ENCODE results near the gene GTF3C2.

GTF3C2 gene

GRCh38 chr2:27379383-27379835, 22.8 kb upstream of the GTF3C2 start:
- Histone ChIP-seq H3K36me3 (ENCODE audit: control insufficient read depth in 5 of 5, insufficient read depth in 5 of 5, low read length in 5 of 5) (peaks cover 3 to 67% (median 67%) of the 10 kb centered on the region in 5 donors), H3K4me1 (ENCODE audit: control insufficient read depth in 5 of 5, insufficient read depth in 5 of 5, low read length in 5 of 5) (peaks cover 5 to 48% (median 36%) of the 10 kb centered on the region in 5 donors), H3K4me3 (ENCODE audit: low read depth in 1 of 5, low read length in 5 of 5) (peak overlapping the region; percentile 68 to 92 (median 76)), H3K9me3 (ENCODE audit: control insufficient read depth in 5 of 5, low read length in 5 of 5) (no peaks in the 10 kb centered on the region), H3K9ac (ENCODE audit: low read length in 5 of 5) (peak overlapping the region; percentile 77 to 92 (median 87)), H3K27me3 (ENCODE audit: control insufficient read depth in 5 of 5, insufficient read depth in 4 of 5, low read length in 5 of 5) (no peaks in the 10 kb centered on the region), H3K27ac (ENCODE audit: low read depth, low read length) (peak overlapping the region; percentile 90)

- Histone ChIP-seq H3K9me3 (ENCODE audit: control insufficient read depth in 5 of 5, low read length in 5 of 5) (no peaks in the 10 kb centered on the region), H3K4me1 (ENCODE audit: control insufficient read depth in 5 of 5, insufficient read depth in 5 of 5, low read length in 5 of 5) (peaks cover 5 to 48% (median 36%) of the 10 kb centered on the region in 5 donors), H3K27me3 (ENCODE audit: control insufficient read depth in 5 of 5, insufficient read depth in 4 of 5, low read length in 5 of 5) (no peaks in the 10 kb centered on the region), H3K27ac (ENCODE audit: low read depth, low read length) (no peak overlapping the region), H3K9ac (ENCODE audit: low read length in 5 of 5) (peak overlapping the region in 2 of 5 donors; percentile 77 to 92), H3K36me3 (ENCODE audit: control insufficient read depth in 5 of 5, insufficient read depth in 5 of 5, low read length in 5 of 5) (peaks cover 0 to 67% (median 67%) of the 10 kb centered on the region in 5 donors), H3K4me3 (ENCODE audit: low read depth in 1 of 5, low read length in 5 of 5) (peak overlapping the region in 1 of 5 donors; percentile 76)
Measured at GRCh38 chr2:27378809-27379290, 22.3 kb upstream of the GTF3C2 start.

- no peak overlapping the region for H3K9ac ChIP-seq (ENCODE audit: low read length in 5 of 5)
- H3K27ac ChIP-seq (ENCODE audit: low read depth, low read length), result no peak overlapping the region
- peaks cover 0 to 67% (median 65%) of the 10 kb centered on the region in 5 donors for H3K36me3 ChIP-seq (ENCODE audit: control insufficient read depth in 5 of 5, insufficient read depth in 5 of 5, low read length in 5 of 5)
Measured at GRCh38 chr2:27378096-27378808, 21.7 kb upstream of the GTF3C2 start.

GRCh38 chr2:27377618-27378095, 21.1 kb upstream of the GTF3C2 start:
- Histone ChIP-seq H3K36me3 (ENCODE audit: control insufficient read depth in 5 of 5, insufficient read depth in 5 of 5, low read length in 5 of 5) (peaks cover 0 to 70% (median 67%) of the 10 kb centered on the region in 5 donors), H3K4me1 (ENCODE audit: control insufficient read depth in 5 of 5, insufficient read depth in 5 of 5, low read length in 5 of 5) (peaks cover 5 to 50% (median 36%) of the 10 kb centered on the region in 5 donors), H3K27ac (ENCODE audit: low read depth, low read length) (no peak overlapping the region)

More at GRCh38 chr2:27378096-27378808, 21.7 kb upstream of the GTF3C2 start:
- Histone ChIP-seq H3K4me3 (ENCODE audit: low read depth in 1 of 5, low read length in 5 of 5) (no peak overlapping the region), H3K4me1 (ENCODE audit: control insufficient read depth in 5 of 5, insufficient read depth in 5 of 5, low read length in 5 of 5) (peaks cover 5 to 48% (median 36%) of the 10 kb centered on the region in 5 donors), H3K9me3 (ENCODE audit: control insufficient read depth in 5 of 5, low read length in 5 of 5) (no peaks in the 10 kb centered on the region), H3K27me3 (ENCODE audit: control insufficient read depth in 5 of 5, insufficient read depth in 4 of 5, low read length in 5 of 5) (no peaks in the 10 kb centered on the region)

GRCh38 chr2:27376866-27377617, 20.5 kb upstream of the GTF3C2 start:
- H3K27me3 ChIP-seq (ENCODE audit: control insufficient read depth in 5 of 5, insufficient read depth in 4 of 5, low read length in 5 of 5), result no peaks in the 10 kb centered on the region
- H3K27ac ChIP-seq (ENCODE audit: low read depth, low read length), result no peak overlapping the region
- no peak overlapping the region for H3K4me3 ChIP-seq (ENCODE audit: low read depth in 1 of 5, low read length in 5 of 5)
- peaks cover 5 to 56% (median 42%) of the 10 kb centered on the region in 5 donors for H3K4me1 ChIP-seq (ENCODE audit: control insufficient read depth in 5 of 5, insufficient read depth in 5 of 5, low read length in 5 of 5)
- no peaks in the 10 kb centered on the region for H3K9me3 ChIP-seq (ENCODE audit: control insufficient read depth in 5 of 5, low read length in 5 of 5)
- peaks cover 0 to 71% (median 62%) of the 10 kb centered on the region in 5 donors for H3K36me3 ChIP-seq (ENCODE audit: control insufficient read depth in 5 of 5, insufficient read depth in 5 of 5, low read length in 5 of 5)
- H3K9ac ChIP-seq (ENCODE audit: low read length in 5 of 5), result peak overlapping the region in 1 of 5 donors; percentile 17

More at GRCh38 chr2:27377618-27378095, 21.1 kb upstream of the GTF3C2 start:
- Histone ChIP-seq H3K9me3 (ENCODE audit: control insufficient read depth in 5 of 5, low read length in 5 of 5) (no peaks in the 10 kb centered on the region), H3K4me3 (ENCODE audit: low read depth in 1 of 5, low read length in 5 of 5) (no peak overlapping the region), H3K9ac (ENCODE audit: low read length in 5 of 5) (no peak overlapping the region), H3K27me3 (ENCODE audit: control insufficient read depth in 5 of 5, insufficient read depth in 4 of 5, low read length in 5 of 5) (no peaks in the 10 kb centered on the region)

GRCh38 chr2:27376151-27376865, 19.7 kb upstream of the GTF3C2 start:
- no peaks in the 10 kb centered on the region for H3K9me3 ChIP-seq (ENCODE audit: control insufficient read depth in 5 of 5, low read length in 5 of 5)
- H3K4me1 ChIP-seq (ENCODE audit: control insufficient read depth in 5 of 5, insufficient read depth in 5 of 5, low read length in 5 of 5), result peaks cover 8 to 59% (median 46%) of the 10 kb centered on the region in 5 donors
- H3K36me3 ChIP-seq (ENCODE audit: control insufficient read depth in 5 of 5, insufficient read depth in 5 of 5, low read length in 5 of 5), result peaks cover 0 to 65% (median 58%) of the 10 kb centered on the region in 5 donors

GRCh38 chr2:27375513-27376099, 19.0 kb upstream of the GTF3C2 start:
- Histone ChIP-seq H3K36me3 (ENCODE audit: control insufficient read depth in 5 of 5, insufficient read depth in 5 of 5, low read length in 5 of 5) (peaks cover 0 to 65% (median 58%) of the 10 kb centered on the region in 5 donors), H3K9ac (ENCODE audit: low read length in 5 of 5) (no peak overlapping the region), H3K4me1 (ENCODE audit: control insufficient read depth in 5 of 5, insufficient read depth in 5 of 5, low read length in 5 of 5) (peaks cover 6 to 60% (median 46%) of the 10 kb centered on the region in 5 donors), H3K9me3 (ENCODE audit: control insufficient read depth in 5 of 5, low read length in 5 of 5) (no peaks in the 10 kb centered on the region), H3K27ac (ENCODE audit: low read depth, low read length) (no peak overlapping the region), H3K4me3 (ENCODE audit: low read depth in 1 of 5, low read length in 5 of 5) (no peak overlapping the region), H3K27me3 (ENCODE audit: control insufficient read depth in 5 of 5, insufficient read depth in 4 of 5, low read length in 5 of 5) (no peaks in the 10 kb centered on the region)

More at GRCh38 chr2:27376151-27376865, 19.7 kb upstream of the GTF3C2 start:
- Histone ChIP-seq H3K9ac (ENCODE audit: low read length in 5 of 5) (peak overlapping the region in 1 of 5 donors; percentile 17), H3K27me3 (ENCODE audit: control insufficient read depth in 5 of 5, insufficient read depth in 4 of 5, low read length in 5 of 5) (no peaks in the 10 kb centered on the region), H3K27ac (ENCODE audit: low read depth, low read length) (no peak overlapping the region), H3K4me3 (ENCODE audit: low read depth in 1 of 5, low read length in 5 of 5) (no peak overlapping the region)

- peaks cover 0 to 65% (median 58%) of the 10 kb centered on the region in 5 donors for H3K36me3 ChIP-seq (ENCODE audit: control insufficient read depth in 5 of 5, insufficient read depth in 5 of 5, low read length in 5 of 5)
- H3K27ac ChIP-seq (ENCODE audit: low read depth, low read length), result no peak overlapping the region
Measured at GRCh38 chr2:27373567-27373966, 17.0 kb upstream of the GTF3C2 start.

GRCh38 chr2:27372937-27373336, 16.4 kb upstream of the GTF3C2 start:
- H3K4me3 ChIP-seq (ENCODE audit: low read depth in 1 of 5, low read length in 5 of 5), result no peak overlapping the region
- H3K27ac ChIP-seq (ENCODE audit: low read depth, low read length), result no peak overlapping the region
- no peaks in the 10 kb centered on the region for H3K9me3 ChIP-seq (ENCODE audit: control insufficient read depth in 5 of 5, low read length in 5 of 5)
- H3K36me3 ChIP-seq (ENCODE audit: control insufficient read depth in 5 of 5, insufficient read depth in 5 of 5, low read length in 5 of 5), result peaks cover 4 to 65% (median 56%) of the 10 kb centered on the region in 5 donors
- peak overlapping the region in 1 of 5 donors; percentile 100 for H3K9ac ChIP-seq (ENCODE audit: low read length in 5 of 5)
- no peaks in the 10 kb centered on the region for H3K27me3 ChIP-seq (ENCODE audit: control insufficient read depth in 5 of 5, insufficient read depth in 4 of 5, low read length in 5 of 5)
- H3K4me1 ChIP-seq (ENCODE audit: control insufficient read depth in 5 of 5, insufficient read depth in 5 of 5, low read length in 5 of 5), result peaks cover 10 to 54% (median 41%) of the 10 kb centered on the region in 5 donors

More at GRCh38 chr2:27373567-27373966, 17.0 kb upstream of the GTF3C2 start:
- Histone ChIP-seq H3K27me3 (ENCODE audit: control insufficient read depth in 5 of 5, insufficient read depth in 4 of 5, low read length in 5 of 5) (no peaks in the 10 kb centered on the region), H3K9me3 (ENCODE audit: control insufficient read depth in 5 of 5, low read length in 5 of 5) (no peaks in the 10 kb centered on the region), H3K4me3 (ENCODE audit: low read depth in 1 of 5, low read length in 5 of 5) (no peak overlapping the region), H3K4me1 (ENCODE audit: control insufficient read depth in 5 of 5, insufficient read depth in 5 of 5, low read length in 5 of 5) (peaks cover 10 to 59% (median 43%) of the 10 kb centered on the region in 5 donors), H3K9ac (ENCODE audit: low read length in 5 of 5) (no peak overlapping the region)
